Measurements from ENCODE around the gene KIAA1671. TPM values are rescaled to one million over a fixed set of nuclear protein-coding genes. Genes with fewer than 3 reads are reported as not detected.

The KIAA1671 gene
- total and polyA plus RNA-seq, 7 donors: 6.3 to 34.2 (median 10.2) TPM

- Histone ChIP-seq H3K27me3 (no peaks in the 10 kb centered on the region), H3K4me1 (no peaks in the 10 kb centered on the region), H3K9me3 (no peaks in the 10 kb centered on the region), H3K27ac (no peak overlapping the region), H3K4me3 (no peak overlapping the region), H3K36me3 (no peaks in the 10 kb centered on the region)
- WGBS, 2 donors: 35 to 53% methylated on average over 4 of the region's 4 CpGs
- intact Hi-C loops (cut with DNase I): no loop called here
- TF ChIP-seq POLR2A (IDR thresholded peaks at IDR 0.05): no peak
- TF ChIP-seq POLR2AphosphoS5 (IDR thresholded peaks at IDR 0.05): no peak
- TF ChIP-seq CTCF (IDR thresholded peaks at IDR 0.05): no peak
- no peak for TF ChIP-seq EP300 (IDR thresholded peaks at IDR 0.05)
- DNase-seq: no peak
Observed at GRCh38 chr22:24986816-24987215, 34.3 kb downstream of the KIAA1671 start.

GRCh38 chr22:24989135-24989534 is 36.6 kb downstream of the KIAA1671 start:
- no peak for DNase-seq
- intact Hi-C loops (cut with DNase I): no loop called here
- peak overlapping the region; percentile 20 to 67 (median 37) for H3K27ac ChIP-seq
- TF ChIP-seq CTCF (IDR thresholded peaks at IDR 0.05): no peak
- TF ChIP-seq POLR2A (IDR thresholded peaks at IDR 0.05): no peak
- TF ChIP-seq POLR2AphosphoS5 (IDR thresholded peaks at IDR 0.05): no peak
- no peak for TF ChIP-seq EP300 (IDR thresholded peaks at IDR 0.05)
- H3K4me3 ChIP-seq: no peak overlapping the region
- H3K36me3 ChIP-seq: no peaks in the 10 kb centered on the region
- no peaks in the 10 kb centered on the region for H3K9me3 ChIP-seq
- no peaks in the 10 kb centered on the region for H3K27me3 ChIP-seq
- 63 to 87% methylated on average over 2 of the region's 2 CpGs for WGBS, 2 donors
- H3K4me1 ChIP-seq: no peaks in the 10 kb centered on the region

- no peak for TF ChIP-seq POLR2AphosphoS5 (IDR thresholded peaks at IDR 0.05)
- no peak for TF ChIP-seq POLR2A (IDR thresholded peaks at IDR 0.05)
- TF ChIP-seq CTCF (IDR thresholded peaks at IDR 0.05): no peak
- TF ChIP-seq EP300 (IDR thresholded peaks at IDR 0.05): no peak
- Histone ChIP-seq H3K27me3 (no peaks in the 10 kb centered on the region), H3K4me3 (no peak overlapping the region), H3K27ac (peak overlapping the region; percentile 20 to 67 (median 37)), H3K36me3 (no peaks in the 10 kb centered on the region), H3K9me3 (no peaks in the 10 kb centered on the region), H3K4me1 (no peaks in the 10 kb centered on the region)
- DNase-seq: no peak
- intact Hi-C loops (cut with DNase I): no loop called here
- 78 to 87% methylated on average over 5 of the region's 5 CpGs for WGBS, 2 donors
Observed at GRCh38 chr22:24989541-24989951, 37.0 kb downstream of the KIAA1671 start.

- TF ChIP-seq EP300 (IDR thresholded peaks at IDR 0.05) (no peak), POLR2AphosphoS5 (IDR thresholded peaks at IDR 0.05) (no peak), POLR2A (IDR thresholded peaks at IDR 0.05) (no peak), CTCF (IDR thresholded peaks at IDR 0.05) (no peak)
- peak overlapping the region in 3 of 4 donors; percentile 19 to 67 (median 58) for H3K27ac ChIP-seq
- 91 to 94% methylated on average over 10 of the region's 10 CpGs for WGBS, 2 donors
- H3K27me3 ChIP-seq: no peaks in the 10 kb centered on the region
- no peaks in the 10 kb centered on the region for H3K9me3 ChIP-seq
- no peak for DNase-seq
- H3K4me3 ChIP-seq: no peak overlapping the region
- H3K36me3 ChIP-seq: no peaks in the 10 kb centered on the region
- no peaks in the 10 kb centered on the region for H3K4me1 ChIP-seq
- intact Hi-C loops (cut with DNase I): no loop called here
Observed at GRCh38 chr22:24990344-24990905, 37.9 kb downstream of the KIAA1671 start.

GRCh38 chr22:24992946-24993345 is 40.4 kb downstream of the KIAA1671 start:
- H3K4me1 ChIP-seq: peaks cover 0 to 5% (median 2%) of the 10 kb centered on the region in 4 donors
- 66 to 94% methylated on average over 7 of the region's 7 CpGs for WGBS, 2 donors
- no peaks in the 10 kb centered on the region for H3K27me3 ChIP-seq
- no peak overlapping the region for H3K27ac ChIP-seq
- no peak overlapping the region for H3K4me3 ChIP-seq
- DNase-seq: no peak
- H3K9me3 ChIP-seq: no peaks in the 10 kb centered on the region
- TF ChIP-seq POLR2A (IDR thresholded peaks at IDR 0.05) (no peak), CTCF (IDR thresholded peaks at IDR 0.05) (no peak), EP300 (IDR thresholded peaks at IDR 0.05) (no peak), POLR2AphosphoS5 (IDR thresholded peaks at IDR 0.05) (no peak)
- intact Hi-C loops (cut with DNase I): no loop called here
- H3K36me3 ChIP-seq: no peaks in the 10 kb centered on the region
